HG03457 (cell line): ENCODE data around the gene ZKSCAN3.
"Not testable (repeated sequence)": the region's sequence is repeated elsewhere in the genome, so short reads cannot be mapped to it uniquely, and the experiment has no call there.

ENCODE experiments used
- ATAC-seq: cut with Tn5 transposase; IDR thresholded peaks from one replicate; pipeline ENCODE4 v1.9.1; 2021; ENCODE audit warnings: moderate number of reproducible peaks; ENCODE audit not compliant: unreplicated experiment

Gene ZKSCAN3

GRCh38 chr6:28349892-28350737 lies at the start of gene ZKSCAN3:
ZKSCAN3 (plus strand) TSS chr6:28349947; CDS start chr6:28359587, 9,640 bp downstream.
- peak; percentile 79 for ATAC-seq

- peak; percentile 83 for ATAC-seq
Measured at GRCh38 chr6:28303570-28303969, 46.2 kb upstream of the ZKSCAN3 start.

DNA sequence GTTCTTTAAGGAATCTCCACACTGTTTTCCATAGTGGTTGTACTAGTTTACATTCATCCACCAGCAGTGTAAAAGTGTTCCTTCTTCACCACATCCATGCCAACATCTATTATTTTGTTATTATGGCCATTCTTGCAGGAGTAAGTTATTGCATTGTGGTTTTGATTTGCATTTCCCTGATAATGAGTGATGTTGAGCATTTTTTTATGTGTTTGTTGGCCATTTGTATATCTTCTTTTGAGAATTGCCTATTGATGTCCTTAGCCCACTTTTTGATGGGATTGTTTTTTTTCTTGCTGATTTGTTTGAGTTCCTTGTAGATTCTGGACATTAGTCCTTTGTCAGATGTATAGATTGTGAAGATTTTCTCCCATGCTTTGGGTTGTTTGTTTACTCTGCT lies 43.4 kb upstream of the ZKSCAN3 start:
- ATAC-seq: not testable (repeated sequence)

DNA sequence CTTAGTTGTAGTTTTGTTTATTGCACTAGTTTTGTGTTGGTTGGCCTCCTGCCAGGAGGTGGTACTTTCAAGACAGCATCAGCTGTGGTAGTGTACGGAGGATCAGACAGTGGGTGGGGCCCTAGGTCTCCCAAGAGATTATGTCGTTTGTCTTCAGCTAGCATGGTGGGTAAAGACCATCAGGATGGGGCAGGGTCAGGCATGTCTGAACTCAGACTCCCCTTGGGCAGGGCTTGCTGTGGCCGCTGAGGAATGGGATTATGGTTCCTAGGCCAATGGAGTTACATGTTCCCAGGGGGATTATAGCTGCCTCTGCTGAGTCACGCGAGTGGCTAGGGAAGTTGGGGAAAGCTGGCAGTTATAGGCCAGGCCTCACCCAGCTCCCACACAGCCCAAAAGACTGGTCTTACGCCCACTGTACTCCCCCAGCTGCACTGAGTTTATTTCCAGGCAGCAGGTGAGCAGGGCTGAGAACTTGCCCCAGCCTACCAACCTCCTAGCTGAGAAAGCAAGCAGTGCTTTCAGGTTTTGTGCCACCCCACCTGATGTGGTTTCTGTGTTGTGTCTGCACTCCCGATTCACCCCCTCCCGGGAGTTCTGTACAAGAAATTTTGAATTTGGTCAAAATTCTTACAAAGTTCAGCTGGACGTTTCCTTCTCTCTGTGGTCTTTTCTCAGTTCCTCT lies 38.5 kb upstream of the ZKSCAN3 start:
- no peak for ATAC-seq

DNA sequence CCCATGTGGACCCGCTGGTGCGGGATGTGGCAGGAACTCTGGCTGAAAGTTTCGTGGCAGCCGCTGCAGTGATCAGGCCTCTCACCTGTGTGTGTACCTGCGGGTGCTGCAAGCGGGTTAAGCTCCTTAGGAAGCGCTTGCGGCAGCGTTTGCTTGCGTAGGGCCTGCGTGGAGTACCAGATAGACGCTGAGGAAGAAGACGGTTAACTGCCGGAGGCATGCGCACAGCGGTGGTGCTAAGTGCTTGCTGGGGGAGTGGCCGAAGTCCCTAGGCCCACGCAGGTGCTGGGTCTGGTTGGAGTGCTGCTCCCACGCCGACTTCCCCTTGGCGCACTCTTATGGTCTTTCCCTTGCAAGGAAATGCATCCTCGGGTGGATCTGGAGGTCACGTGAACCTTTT lies 36.8 kb upstream of the ZKSCAN3 start:
- ATAC-seq: no peak

- no peak for ATAC-seq
Measured at GRCh38 chr6:28315628-28316027, 34.1 kb upstream of the ZKSCAN3 start.

- ATAC-seq: not testable (repeated sequence)
Measured at GRCh38 chr6:28317866-28318265, 31.9 kb upstream of the ZKSCAN3 start.

GRCh38 chr6:28322661-28323060 lies 27.1 kb upstream of the ZKSCAN3 start:
- ATAC-seq: no peak

GRCh38 chr6:28323813-28324424 lies 25.8 kb upstream of the ZKSCAN3 start:
- ATAC-seq: no peak

DNA sequence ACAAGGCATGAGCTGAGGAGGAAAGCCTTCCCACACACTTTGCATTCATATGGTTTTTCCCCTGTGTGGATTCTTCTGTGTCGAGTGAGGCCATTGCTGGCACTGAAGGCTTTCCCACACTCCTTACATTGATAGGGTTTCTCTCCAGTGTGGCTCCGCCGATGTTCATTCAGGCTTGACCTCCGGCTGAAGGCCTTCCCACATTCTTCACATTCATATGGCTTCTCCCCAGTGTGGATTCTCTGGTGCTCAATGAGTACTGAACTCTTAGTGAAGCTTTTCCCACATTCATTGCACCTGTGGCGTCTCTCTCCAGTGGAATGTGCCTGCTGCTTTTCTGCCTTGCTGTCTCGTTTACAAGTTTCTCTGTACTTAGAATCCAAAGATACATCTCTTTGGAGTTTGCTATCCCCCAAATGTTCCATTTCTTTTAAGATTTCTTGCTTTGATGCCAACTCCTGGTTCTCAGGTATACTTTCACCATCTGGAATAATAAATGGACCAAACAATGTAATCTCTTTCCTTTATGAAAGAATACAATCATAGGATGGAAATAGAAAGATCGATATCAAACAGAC lies 23.3 kb upstream of the ZKSCAN3 start:
- ATAC-seq: no peak

- no peak for ATAC-seq
Measured at GRCh38 chr6:28330041-28330440, 19.7 kb upstream of the ZKSCAN3 start.

- no peak for ATAC-seq
Measured at GRCh38 chr6:28333047-28333446, 16.7 kb upstream of the ZKSCAN3 start.

- ATAC-seq: no peak
Measured at GRCh38 chr6:28333599-28334018, 16.1 kb upstream of the ZKSCAN3 start.

- ATAC-seq: no peak
Measured at GRCh38 chr6:28334286-28335039, 15.3 kb upstream of the ZKSCAN3 start.

- no peak for ATAC-seq
Measured at GRCh38 chr6:28335040-28335563, 14.6 kb upstream of the ZKSCAN3 start.

- peak; percentile 70 for ATAC-seq
Measured at GRCh38 chr6:28335564-28336283, 14.0 kb upstream of the ZKSCAN3 start, which contains the start of gene ZSCAN31. ZSCAN31 (minus strand) TSS chr6:28336148; CDS start chr6:28329683, 6,465 bp downstream.

DNA sequence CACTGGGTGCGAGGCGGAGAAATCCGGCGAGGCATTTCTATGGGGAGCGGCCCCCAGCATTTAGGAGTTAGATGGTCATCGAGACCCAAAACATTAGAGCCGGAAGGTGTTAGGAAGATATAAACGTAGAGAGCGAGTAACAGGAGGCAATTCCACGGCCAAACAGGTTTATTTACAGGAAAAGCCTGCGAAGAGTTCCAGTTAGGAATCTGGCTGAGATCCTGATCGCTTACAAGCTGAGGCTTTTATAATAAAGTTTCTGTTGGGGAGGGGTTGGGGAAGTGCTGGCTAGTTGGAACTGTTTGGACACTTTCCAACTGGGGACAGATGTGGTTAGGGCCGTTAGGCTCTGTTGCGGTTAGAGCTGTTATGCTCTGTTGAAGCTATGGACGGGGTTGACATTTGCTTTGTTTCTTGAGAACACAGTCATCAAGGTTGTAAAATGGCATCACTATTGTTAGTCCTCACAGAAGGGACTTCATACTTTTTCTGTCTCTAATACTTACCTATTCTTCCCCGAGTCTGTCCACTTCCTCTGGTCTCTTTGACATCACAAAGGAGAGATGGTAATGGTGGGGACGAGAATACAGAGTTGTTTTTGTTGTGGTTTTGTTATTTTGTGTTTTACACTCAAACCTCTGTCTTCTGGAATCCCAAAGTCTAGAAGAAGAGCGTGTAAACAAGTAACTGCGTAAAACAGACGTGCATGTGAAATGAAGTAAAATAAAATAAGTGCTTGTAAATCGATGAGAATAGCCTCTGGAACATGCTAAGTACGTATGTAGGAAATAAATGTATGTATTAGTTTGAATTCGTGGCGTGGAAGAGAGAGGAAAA lies 13.2 kb upstream of the ZKSCAN3 start:
- peak; percentile 28 for ATAC-seq

GRCh38 chr6:28337121-28337520 lies 12.6 kb upstream of the ZKSCAN3 start:
- no peak for ATAC-seq
